Measurements from ENCODE around the gene SMKR1.
A peak's percentile ranks its signal among the peaks of the same experiment; 100 is the strongest.
"Not testable (repeated sequence)": the region's sequence is repeated elsewhere in the genome, so short reads cannot be mapped to it uniquely, and the experiment has no call there.

The SMKR1 gene

DNA sequence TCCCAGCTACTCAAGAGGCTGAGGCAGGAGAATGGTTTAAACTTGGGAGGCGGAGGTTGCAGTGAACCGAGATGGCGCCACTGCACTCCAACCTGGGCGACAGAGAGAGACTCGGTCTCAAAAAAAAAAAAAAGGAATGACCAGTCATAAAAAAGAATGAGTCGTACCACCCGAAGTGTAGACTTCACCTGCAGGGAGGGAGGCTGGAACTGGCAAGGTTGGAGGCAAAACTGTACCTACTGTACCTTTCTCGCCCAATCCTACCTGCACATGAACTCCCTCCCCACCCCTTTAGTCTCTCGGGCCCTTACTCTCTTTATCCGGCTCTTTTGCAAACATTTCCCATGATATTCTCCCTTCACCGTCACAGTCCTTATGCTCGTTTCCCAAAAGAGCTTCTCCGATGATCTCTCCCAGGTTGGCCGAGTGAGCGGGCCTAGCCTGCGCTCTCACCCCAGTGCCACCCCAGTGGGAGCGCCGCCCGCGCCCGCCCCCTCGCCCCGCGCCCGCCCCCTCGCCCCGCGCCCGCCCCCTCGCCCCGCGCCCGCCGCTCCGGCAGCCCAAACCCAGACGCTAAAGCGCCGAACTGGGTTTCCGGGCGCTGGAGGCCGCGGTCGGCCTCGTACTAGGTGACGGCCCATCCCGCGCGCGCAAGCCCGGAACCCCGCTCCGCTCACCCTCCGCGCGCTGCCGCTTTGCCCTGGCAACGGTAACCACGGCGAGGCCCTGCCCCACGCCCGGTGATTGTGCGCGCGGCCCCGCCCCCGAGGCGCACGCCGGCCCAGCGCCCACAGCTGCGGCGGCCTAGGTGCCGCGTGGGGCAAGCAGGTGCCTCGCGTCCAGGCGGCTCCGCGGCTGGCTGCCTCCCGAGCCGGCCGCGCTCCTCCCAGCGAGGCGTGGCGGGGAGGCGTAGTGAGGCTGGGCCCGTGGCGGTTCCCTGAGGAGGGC, at the start of gene SMKR1:
SMKR1 (plus strand) TSS at position 772 of the 948 bp plus-strand sequence. CDS start 294 bp downstream, outside the sequence.
- peak; percentile 89 for DNase-seq

DNA sequence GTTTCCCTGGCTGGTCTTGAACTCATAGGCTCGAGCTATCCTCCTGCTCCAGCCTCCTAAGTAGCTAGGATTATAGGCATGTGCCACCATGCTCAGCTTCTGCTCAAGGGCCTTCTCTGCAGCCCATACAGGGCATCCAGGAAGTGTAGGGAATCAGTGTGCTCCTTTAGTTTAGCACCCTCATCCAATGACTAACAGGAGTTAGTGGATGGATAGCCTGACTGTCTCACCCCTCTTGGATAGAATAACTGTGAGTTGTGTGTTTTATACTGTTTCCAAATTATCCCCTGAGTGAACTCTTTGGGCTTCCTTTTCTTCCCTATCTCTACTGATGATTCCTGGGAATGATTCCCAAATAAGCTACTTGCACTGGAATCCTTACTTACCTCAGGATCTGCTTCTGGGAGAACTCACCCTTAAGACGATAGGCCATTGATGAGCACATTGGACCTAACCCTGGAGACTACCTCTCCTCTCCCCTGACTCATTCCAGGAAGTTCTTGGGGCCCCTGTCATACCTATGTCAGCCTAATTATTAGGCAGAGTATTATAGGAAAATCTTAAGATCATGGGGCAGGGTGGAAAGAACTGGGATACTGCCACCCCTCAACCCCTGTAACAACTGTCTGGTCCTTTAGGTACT, 49.6 kb upstream of the SMKR1 start:
- no peak for DNase-seq

GRCh38 chr7:129453510-129454248, 48.7 kb upstream of the SMKR1 start:
- no peak for DNase-seq

GRCh38 chr7:129454249-129454551, 48.1 kb upstream of the SMKR1 start:
- no peak for DNase-seq

GRCh38 chr7:129456421-129456820, 45.9 kb upstream of the SMKR1 start:
- no peak for DNase-seq

GRCh38 chr7:129457101-129457500, 45.2 kb upstream of the SMKR1 start:
- DNase-seq, result no peak

DNA sequence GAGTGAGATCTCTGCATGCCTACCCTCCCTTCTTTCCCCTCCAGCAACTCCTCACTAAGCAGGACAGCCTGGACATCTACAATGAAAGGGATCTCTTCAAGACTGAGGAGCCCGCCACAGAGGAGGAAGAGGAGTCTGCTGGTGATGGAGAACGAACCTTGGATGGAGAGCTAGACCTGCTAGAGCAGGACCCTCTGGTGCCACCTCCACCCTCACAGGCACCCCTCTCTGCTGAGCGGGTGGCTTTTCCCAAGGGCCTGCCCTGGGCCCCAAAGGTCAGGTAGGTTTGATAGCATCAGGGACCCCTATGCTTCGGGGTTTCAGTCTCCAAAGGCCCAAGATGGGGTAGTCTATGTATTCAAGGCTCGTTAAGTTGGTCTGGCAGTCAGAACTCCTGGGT, 44.2 kb upstream of the SMKR1 start:
- DNase-seq, result no peak

DNA sequence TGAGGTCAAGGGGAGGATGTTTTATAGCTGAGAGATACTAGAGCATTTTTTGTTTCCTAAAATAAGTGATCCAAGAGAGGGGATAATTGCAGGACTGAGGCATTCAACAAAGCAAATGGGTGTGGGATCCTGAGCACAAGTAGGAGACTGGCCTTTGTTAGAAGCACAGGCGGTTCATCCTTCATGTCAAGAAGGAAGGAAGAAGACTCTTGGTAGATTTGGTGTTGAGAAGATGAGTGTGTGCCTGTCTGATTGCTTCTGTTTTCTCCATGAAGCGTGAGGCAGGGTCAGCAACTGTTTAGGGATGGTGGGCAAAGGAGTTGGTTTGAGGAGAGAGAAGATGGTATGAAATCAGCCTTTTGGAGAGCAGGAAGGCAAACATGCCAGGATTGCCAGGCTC, 40.5 kb upstream of the SMKR1 start:
- DNase-seq, result no peak

DNA sequence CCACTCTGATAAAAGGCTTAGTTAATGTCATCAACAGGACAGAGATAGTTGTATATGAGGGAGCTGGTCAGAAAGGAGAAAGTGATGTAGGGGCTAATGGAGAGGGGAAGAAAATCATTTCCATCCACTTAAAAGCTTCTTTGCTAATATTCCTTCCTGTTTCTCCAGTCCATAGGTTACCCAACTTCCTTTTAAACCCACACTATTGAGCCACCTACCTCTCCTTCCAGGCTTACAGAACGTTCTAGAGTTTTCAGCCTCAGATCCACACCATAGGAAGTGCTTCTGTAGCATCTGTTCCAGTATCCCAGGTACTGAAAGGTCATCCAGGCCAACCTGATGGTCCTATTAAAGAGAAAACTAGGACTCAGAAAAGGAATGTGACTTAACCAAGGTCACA, 39.9 kb upstream of the SMKR1 start:
- DNase-seq, result peak; percentile 14

GRCh38 chr7:129464194-129464593, 38.1 kb upstream of the SMKR1 start:
- no peak for DNase-seq

DNA sequence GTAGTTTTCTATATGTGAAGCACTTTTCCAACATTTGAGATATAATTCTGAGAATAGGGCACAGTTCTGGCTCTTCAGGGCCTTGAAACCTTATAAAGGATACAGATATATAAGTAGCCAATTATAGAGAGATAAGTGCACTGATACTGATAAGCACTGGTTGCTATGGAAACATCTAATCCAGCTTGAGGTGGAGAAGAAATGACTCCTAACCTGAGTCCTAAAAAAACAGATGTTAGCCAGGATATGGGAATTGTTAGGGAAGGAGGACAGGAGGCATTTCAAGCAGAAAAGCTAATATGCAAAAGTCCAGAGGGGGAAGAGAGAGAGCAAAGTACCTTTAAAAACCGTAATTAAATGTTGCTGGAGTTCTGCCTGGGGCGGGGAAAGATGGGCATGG, 37.3 kb upstream of the SMKR1 start:
- DNase-seq, result no peak

DNA sequence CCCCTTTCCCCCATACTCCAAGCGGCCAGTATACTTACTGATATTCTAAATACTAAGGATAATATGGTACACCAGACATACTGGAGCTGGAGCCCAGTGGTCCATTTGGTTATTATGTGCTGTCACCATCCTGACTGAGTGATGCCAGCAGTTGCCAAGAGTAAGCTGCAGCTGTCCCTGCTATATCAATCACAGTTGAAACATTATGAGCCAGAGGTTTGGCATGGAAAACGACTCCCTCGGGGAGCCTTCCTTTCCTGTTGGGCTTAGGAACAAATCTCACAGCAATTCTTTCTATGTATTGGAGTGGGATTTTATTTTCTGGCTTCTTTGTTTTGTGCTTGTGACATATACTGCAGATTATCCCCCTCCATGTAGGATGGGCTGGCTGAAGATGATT, 35.5 kb upstream of the SMKR1 start:
- no peak for DNase-seq

- DNase-seq, result no peak
Observed at GRCh38 chr7:129468087-129468486, 34.2 kb upstream of the SMKR1 start.

- peak; percentile 10 for DNase-seq
Observed at GRCh38 chr7:129468547-129468946, 33.8 kb upstream of the SMKR1 start.

- no peak for DNase-seq
Observed at GRCh38 chr7:129469930-129470329, 32.4 kb upstream of the SMKR1 start.

- DNase-seq, result no peak
Observed at GRCh38 chr7:129470411-129470810, 31.9 kb upstream of the SMKR1 start.

DNA sequence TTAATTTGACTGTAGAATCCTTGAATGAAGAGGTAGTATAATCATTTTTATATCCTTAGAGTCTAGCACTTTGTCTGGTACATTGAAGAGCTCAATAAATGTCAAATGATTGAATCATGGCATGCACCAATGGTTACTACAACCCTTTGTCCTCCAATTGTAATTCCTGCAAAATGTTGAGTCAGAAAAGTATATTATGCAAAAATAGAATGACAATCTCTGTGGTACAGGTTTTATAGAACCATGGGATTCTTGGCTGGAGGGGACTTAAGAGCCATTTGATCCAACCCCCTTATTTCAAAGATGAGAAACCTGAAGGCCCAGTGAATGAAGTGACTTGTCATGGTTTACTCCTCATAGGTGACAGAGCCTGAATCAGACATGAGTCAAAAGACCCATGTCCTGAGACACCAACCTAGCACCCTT, 30.9 kb upstream of the SMKR1 start:
- no peak for DNase-seq

- DNase-seq, result not testable (repeated sequence)
Observed at GRCh38 chr7:129475931-129476330, 26.4 kb upstream of the SMKR1 start.

DNA sequence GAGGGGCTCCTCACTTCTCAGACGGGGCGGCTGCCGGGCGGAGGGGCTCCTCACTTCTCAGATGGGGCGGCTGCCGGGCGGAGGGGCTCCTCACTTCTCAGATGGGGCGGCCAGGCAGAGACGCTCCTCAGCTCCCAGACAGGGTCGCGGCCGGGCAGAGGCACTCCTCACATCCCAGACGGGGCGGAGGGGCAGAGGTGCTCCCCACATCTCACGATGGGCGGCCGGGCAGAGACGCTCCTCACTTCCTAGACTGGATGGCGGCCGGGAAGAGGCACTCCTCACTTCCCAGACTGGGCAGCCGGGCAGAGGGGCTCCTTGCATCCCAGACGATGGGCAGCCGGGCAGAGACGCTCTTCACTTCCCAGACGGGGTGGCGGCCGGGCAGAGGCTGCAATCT, 25.9 kb upstream of the SMKR1 start:
- not testable (repeated sequence) for DNase-seq

DNA sequence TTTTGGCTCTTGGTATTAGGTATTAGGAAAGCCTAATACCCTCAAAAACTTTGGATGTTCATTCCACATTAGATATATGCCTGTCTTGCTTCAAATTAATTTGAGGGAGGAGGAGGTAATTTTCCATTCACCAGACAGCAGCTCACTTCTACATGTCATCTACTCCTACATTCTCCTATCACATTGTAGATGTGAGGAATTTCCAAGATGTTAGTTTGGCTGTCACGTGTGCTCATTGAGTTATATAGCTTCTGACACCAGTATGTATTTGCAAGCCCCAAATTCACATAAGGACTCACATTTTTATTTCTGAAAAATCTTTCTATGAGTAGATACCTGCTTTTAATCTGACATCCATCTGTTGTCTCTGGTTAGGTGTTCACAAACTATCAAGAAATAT, 22.5 kb upstream of the SMKR1 start:
- no peak for DNase-seq

- no peak for DNase-seq
Observed at GRCh38 chr7:129480674-129481363, 21.5 kb upstream of the SMKR1 start.

GRCh38 chr7:129481376-129481775, 21.0 kb upstream of the SMKR1 start:
- not testable (repeated sequence) for DNase-seq

DNA sequence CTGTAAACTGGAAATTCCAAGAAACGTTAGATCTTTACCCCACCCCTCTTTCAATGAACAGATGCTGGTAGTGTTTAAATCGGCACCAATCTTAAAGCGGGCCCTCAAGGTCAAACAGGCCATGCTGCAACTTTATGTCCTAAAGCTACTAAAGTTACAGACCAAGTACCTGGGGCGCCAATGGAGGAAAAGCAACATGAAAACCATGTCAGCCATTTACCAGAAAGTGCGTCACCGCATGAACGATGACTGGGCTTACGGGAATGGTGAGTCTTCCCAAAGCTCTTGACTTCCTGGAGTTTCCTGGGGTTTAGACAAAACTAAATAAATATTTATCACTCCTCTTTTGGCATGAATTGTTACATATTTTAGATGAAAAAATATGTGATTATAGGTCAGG, 19.6 kb upstream of the SMKR1 start:
- DNase-seq, result no peak

Measured in hematopoietic multipotent progenitor cell treated with erythropoietin and hydrocortisone succinate and interleukin-3 and kit ligand, for 4 days (in vitro differentiated cells).